OCI-LY3 (cell line): ENCODE results near the gene LMAN2L.

Source experiments
- EZH2phosphoT487 ChIP-seq: fragments of 200-600 bp; shearing (Covaris generic); IDR thresholded peaks from 2 replicates; pipeline ENCODE4 v1.6.1; 2018; ENCODE audit warnings: antibody characterized with exemption, mixed run types, low read depth
- TF ChIP-seq, protein P1 (sequence below): fragments of 200-600, 300-600 bp; sonication (generic); IDR thresholded peaks from 2 replicates; pipeline ENCODE4 v1.5.1; 2014; ENCODE audit warnings: antibody characterized with exemption, low read length, low read depth

DNA sequence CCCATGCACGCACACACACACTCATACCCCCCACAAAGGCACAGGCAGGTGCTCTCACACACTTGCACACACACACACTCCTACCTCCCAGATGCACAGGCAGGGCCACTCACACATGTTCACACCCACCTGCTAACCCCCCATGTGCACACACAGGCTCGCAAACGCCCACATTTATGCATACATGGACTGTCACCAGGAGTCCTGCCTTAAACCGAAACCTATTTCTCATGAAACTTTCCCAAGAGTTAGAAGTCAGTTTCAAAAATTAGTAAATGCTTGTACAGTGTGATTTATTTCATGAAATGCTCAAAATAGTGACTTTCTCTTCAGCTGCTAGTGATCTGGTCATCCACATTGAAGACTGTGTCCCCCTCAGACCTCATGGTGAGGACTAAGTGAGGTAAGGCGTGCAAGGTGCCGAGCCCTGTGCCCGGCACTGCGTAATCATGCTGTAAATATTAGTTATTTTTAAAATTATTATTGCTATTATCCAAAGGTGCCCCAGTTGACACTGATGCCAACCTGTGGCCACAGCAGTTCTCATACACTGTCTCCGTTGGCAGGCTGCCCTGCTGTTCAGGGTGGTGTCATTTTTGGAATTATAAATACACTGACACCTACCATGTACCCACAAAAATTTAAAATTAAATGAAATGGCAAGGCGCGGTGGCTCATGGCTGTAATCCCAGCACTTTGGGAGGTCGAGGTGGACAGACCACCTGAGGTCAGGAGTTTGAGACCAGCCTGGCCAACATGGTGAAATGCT is 33.2 kb upstream of the LMAN2L start:
- TF ChIP-seq, protein P1, sequence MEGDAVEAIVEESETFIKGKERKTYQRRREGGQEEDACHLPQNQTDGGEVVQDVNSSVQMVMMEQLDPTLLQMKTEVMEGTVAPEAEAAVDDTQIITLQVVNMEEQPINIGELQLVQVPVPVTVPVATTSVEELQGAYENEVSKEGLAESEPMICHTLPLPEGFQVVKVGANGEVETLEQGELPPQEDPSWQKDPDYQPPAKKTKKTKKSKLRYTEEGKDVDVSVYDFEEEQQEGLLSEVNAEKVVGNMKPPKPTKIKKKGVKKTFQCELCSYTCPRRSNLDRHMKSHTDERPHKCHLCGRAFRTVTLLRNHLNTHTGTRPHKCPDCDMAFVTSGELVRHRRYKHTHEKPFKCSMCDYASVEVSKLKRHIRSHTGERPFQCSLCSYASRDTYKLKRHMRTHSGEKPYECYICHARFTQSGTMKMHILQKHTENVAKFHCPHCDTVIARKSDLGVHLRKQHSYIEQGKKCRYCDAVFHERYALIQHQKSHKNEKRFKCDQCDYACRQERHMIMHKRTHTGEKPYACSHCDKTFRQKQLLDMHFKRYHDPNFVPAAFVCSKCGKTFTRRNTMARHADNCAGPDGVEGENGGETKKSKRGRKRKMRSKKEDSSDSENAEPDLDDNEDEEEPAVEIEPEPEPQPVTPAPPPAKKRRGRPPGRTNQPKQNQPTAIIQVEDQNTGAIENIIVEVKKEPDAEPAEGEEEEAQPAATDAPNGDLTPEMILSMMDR, result no peak
- TF ChIP-seq EZH2phosphoT487, result no peak
